Measurements from ENCODE around the gene MACROD2. TPM values are rescaled to one million over a fixed set of nuclear protein-coding genes. Genes with fewer than 3 reads are reported as not detected.

Gene MACROD2
- total RNA-seq, 6 experiments from 2014 or later = 0.05 to 0.57 (median 0.11) TPM; not detected in 1

- DNase-seq = no peak
- Mint-ChIP-seq H3K4me3 (no peak overlapping the region), H3K27me3 (ENCODE audit: insufficient read depth) (no peaks in the 10 kb centered on the region; the same call in 1 of the 2 replicates), H3K4me1 (ENCODE audit: low read depth) (no peaks in the 10 kb centered on the region), H3K27ac (no peak overlapping the region), H3K36me3 (ENCODE audit: low read depth) (peaks cover 5% of the 10 kb centered on the region; the same call in 1 of the 2 replicates), H3K9me3 (peaks cover 46% of the 10 kb centered on the region)
- TF ChIP-seq, protein P1, sequence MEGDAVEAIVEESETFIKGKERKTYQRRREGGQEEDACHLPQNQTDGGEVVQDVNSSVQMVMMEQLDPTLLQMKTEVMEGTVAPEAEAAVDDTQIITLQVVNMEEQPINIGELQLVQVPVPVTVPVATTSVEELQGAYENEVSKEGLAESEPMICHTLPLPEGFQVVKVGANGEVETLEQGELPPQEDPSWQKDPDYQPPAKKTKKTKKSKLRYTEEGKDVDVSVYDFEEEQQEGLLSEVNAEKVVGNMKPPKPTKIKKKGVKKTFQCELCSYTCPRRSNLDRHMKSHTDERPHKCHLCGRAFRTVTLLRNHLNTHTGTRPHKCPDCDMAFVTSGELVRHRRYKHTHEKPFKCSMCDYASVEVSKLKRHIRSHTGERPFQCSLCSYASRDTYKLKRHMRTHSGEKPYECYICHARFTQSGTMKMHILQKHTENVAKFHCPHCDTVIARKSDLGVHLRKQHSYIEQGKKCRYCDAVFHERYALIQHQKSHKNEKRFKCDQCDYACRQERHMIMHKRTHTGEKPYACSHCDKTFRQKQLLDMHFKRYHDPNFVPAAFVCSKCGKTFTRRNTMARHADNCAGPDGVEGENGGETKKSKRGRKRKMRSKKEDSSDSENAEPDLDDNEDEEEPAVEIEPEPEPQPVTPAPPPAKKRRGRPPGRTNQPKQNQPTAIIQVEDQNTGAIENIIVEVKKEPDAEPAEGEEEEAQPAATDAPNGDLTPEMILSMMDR (IDR thresholded peaks at IDR 0.05) = no peak
These were observed 894.4 kb downstream of the MACROD2 start for GRCh38 chr20:14889496-14890255.

- Mint-ChIP-seq H3K4me1 (ENCODE audit: low read depth) (no peaks in the 10 kb centered on the region), H3K27me3 (ENCODE audit: insufficient read depth) (no peaks in the 10 kb centered on the region; the same call in 1 of the 2 replicates), H3K4me3 (no peak overlapping the region), H3K27ac (no peak overlapping the region), H3K9me3 (peaks cover 44% of the 10 kb centered on the region), H3K36me3 (ENCODE audit: low read depth) (peaks cover 5% of the 10 kb centered on the region; the same call in 1 of the 2 replicates)
- TF ChIP-seq, protein P1 (IDR thresholded peaks at IDR 0.05) = no peak
- no peak for DNase-seq
These were observed 895.4 kb downstream of the MACROD2 start for GRCh38 chr20:14890713-14891112.

DNA sequence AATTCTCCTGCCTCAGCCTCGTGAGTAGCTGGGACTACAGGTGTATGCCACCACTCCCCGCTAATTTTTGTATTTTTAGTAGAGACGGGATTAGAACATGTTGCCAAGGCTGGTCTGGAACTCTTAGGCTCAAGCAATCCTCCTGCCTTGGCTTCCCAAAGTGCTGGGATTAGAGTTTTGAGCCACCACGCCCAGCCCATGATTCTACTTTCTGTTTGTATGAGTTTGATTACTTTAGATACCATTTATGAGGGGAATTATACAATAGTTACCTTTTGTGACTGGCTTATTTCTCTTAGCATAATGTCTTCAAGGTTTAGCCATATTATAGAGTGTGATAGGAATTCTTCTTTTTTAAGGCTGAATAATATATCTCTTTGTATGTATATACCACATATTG, 897.5 kb downstream of the MACROD2 start:
- Mint-ChIP-seq H3K4me3 (no peak overlapping the region), H3K27ac (no peak overlapping the region), H3K9me3 (peaks cover 34% of the 10 kb centered on the region), H3K36me3 (ENCODE audit: low read depth) (peaks cover 5% of the 10 kb centered on the region; the same call in 1 of the 2 replicates), H3K27me3 (ENCODE audit: insufficient read depth) (no peaks in the 10 kb centered on the region; the same call in 1 of the 2 replicates), H3K4me1 (ENCODE audit: low read depth) (no peaks in the 10 kb centered on the region)
- TF ChIP-seq, protein P1 (IDR thresholded peaks at IDR 0.05) = no peak
- DNase-seq = no peak

GRCh38 chr20:14896569-14896968, 901.3 kb downstream of the MACROD2 start:
- Mint-ChIP-seq H3K36me3 (ENCODE audit: low read depth) (no peaks in the 10 kb centered on the region), H3K27ac (no peak overlapping the region), H3K4me1 (ENCODE audit: low read depth) (no peaks in the 10 kb centered on the region), H3K4me3 (no peak overlapping the region), H3K9me3 (peaks cover 31% of the 10 kb centered on the region), H3K27me3 (ENCODE audit: insufficient read depth) (no peaks in the 10 kb centered on the region)
- TF ChIP-seq, protein P1 (IDR thresholded peaks at IDR 0.05) = no peak
- DNase-seq = no peak

GRCh38 chr20:14897608-14898007, 902.3 kb downstream of the MACROD2 start:
- H3K4me3 Mint-ChIP-seq = no peak overlapping the region
- TF ChIP-seq, protein P1 (IDR thresholded peaks at IDR 0.05) = no peak
- no peaks in the 10 kb centered on the region for H3K4me1 Mint-ChIP-seq (ENCODE audit: low read depth)
- no peaks in the 10 kb centered on the region for H3K27me3 Mint-ChIP-seq (ENCODE audit: insufficient read depth)
- H3K27ac Mint-ChIP-seq = no peak overlapping the region
- no peaks in the 10 kb centered on the region for H3K36me3 Mint-ChIP-seq (ENCODE audit: low read depth)
- no peak for DNase-seq
- H3K9me3 Mint-ChIP-seq = peaks cover 35% of the 10 kb centered on the region
